ENCODE results near the gene FIBCD1.
A peak's percentile ranks its signal among the peaks of the same experiment; 100 is the strongest.

FIBCD1 gene

GRCh38 chr9:130893341-130894101 lies 45.5 kb downstream of the FIBCD1 start:
- peak; percentile 69 for DNase-seq

- peak; percentile 67 for DNase-seq
Observed at GRCh38 chr9:130892477-130893304, 46.4 kb downstream of the FIBCD1 start.

GRCh38 chr9:130891688-130892476 lies 47.2 kb downstream of the FIBCD1 start:
- peak; percentile 96 for DNase-seq

- peak; percentile 68 for DNase-seq
Observed at GRCh38 chr9:130890870-130891687, 48.0 kb downstream of the FIBCD1 start.

- DNase-seq, result no peak
Observed at GRCh38 chr9:130890124-130890523, 48.9 kb downstream of the FIBCD1 start.

GRCh38 chr9:130888146-130888885 lies 50.7 kb downstream of the FIBCD1 start:
- DNase-seq, result no peak

GRCh38 chr9:130887494-130888144 lies 51.4 kb downstream of the FIBCD1 start:
- no peak for DNase-seq

GRCh38 chr9:130886981-130887380 lies 52.1 kb downstream of the FIBCD1 start:
- DNase-seq, result no peak

- no peak for DNase-seq
Observed at GRCh38 chr9:130885484-130886375, 53.3 kb downstream of the FIBCD1 start.

GRCh38 chr9:130884542-130885483 lies 54.2 kb downstream of the FIBCD1 start:
- no peak for DNase-seq

GRCh38 chr9:130884111-130884531 lies 54.9 kb downstream of the FIBCD1 start:
- no peak for DNase-seq

GRCh38 chr9:130883479-130883878 lies 55.6 kb downstream of the FIBCD1 start:
- DNase-seq, result no peak

- no peak for DNase-seq
Observed at GRCh38 chr9:130882696-130883225, 56.3 kb downstream of the FIBCD1 start.

- DNase-seq, result no peak
Observed at GRCh38 chr9:130881516-130881915, 57.5 kb downstream of the FIBCD1 start.

- DNase-seq, result no peak
Observed at GRCh38 chr9:130880599-130881220, 58.3 kb downstream of the FIBCD1 start.

GRCh38 chr9:130879863-130880411 lies 59.1 kb downstream of the FIBCD1 start:
- DNase-seq, result no peak

- no peak for DNase-seq
Observed at GRCh38 chr9:130878295-130878694, 60.8 kb downstream of the FIBCD1 start.

GRCh38 chr9:130877300-130877699 lies 61.7 kb downstream of the FIBCD1 start:
- DNase-seq, result no peak

Data from eye (tissue), 1 donor.